Loucy (cell line): ENCODE measurements around the gene CSTF2T.

ENCODE experiments used
- EZH2phosphoT487 ChIP-seq: fragments of 200-600 bp; IDR thresholded peaks from 2 replicates; pipeline ENCODE4 v1.6.1; 2018; ENCODE audit warnings: antibody characterized with exemption, mild to moderate bottlenecking, moderate library complexity, borderline replicate concordance
- TF ChIP-seq, protein P1 (sequence below): fragments of 200-600 bp; sonication (generic); conservative IDR thresholded peaks from 2 replicates; pipeline ENCODE4 v1.5.1; 2014; ENCODE audit warnings: mild to moderate bottlenecking, antibody characterized with exemption, low read length

DNA sequence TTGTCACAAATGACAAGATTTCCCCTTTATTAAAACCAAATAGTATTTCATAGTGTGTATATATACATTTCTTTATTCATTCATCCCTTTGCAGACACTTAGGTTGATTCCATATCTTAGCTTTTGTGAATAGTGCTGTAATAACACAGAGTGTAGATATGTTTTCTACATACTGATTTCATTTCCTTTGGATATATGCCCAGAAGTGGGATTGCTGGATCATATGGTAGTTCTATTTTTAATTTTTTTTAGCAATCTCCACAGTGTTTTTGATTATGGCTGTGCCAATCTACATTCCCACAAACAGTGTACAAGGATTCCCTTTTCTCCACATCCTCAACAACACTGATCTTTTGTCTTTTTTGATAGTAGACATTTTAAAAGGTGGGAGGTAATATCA lies 46.4 kb downstream of the CSTF2T start:
- TF ChIP-seq, protein P1, sequence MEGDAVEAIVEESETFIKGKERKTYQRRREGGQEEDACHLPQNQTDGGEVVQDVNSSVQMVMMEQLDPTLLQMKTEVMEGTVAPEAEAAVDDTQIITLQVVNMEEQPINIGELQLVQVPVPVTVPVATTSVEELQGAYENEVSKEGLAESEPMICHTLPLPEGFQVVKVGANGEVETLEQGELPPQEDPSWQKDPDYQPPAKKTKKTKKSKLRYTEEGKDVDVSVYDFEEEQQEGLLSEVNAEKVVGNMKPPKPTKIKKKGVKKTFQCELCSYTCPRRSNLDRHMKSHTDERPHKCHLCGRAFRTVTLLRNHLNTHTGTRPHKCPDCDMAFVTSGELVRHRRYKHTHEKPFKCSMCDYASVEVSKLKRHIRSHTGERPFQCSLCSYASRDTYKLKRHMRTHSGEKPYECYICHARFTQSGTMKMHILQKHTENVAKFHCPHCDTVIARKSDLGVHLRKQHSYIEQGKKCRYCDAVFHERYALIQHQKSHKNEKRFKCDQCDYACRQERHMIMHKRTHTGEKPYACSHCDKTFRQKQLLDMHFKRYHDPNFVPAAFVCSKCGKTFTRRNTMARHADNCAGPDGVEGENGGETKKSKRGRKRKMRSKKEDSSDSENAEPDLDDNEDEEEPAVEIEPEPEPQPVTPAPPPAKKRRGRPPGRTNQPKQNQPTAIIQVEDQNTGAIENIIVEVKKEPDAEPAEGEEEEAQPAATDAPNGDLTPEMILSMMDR, result no peak
- TF ChIP-seq EZH2phosphoT487, result no peak
